Astrocyte of the spinal cord (primary cell): Measurements from ENCODE around the gene MBNL2.

Experiments
- DNase-seq: peaks from one replicate; pipeline ENCODE4 v3.0.0; 2011; ENCODE audit warnings: low read depth, low spot score
- H3K4me3 ChIP-seq: 2 replicates; pipeline ENCODE4 v1.5.1; 2011; ENCODE audit warnings: low read depth, mild to moderate bottlenecking, low read length, moderate library complexity
- in situ Hi-C: cut with HindIII; loops from 2 replicates; pipeline ENCODE4 v1.10.0; 2017; ENCODE audit warnings: low sequenced_read_pairs
- TF ChIP-seq, protein P1 (sequence below): IDR thresholded peaks from 2 replicates; pipeline ENCODE4 v1.5.1; 2012; ENCODE audit warnings: low read depth, mild to moderate bottlenecking, low read length, inconsistent platforms

The MBNL2 gene

DNA sequence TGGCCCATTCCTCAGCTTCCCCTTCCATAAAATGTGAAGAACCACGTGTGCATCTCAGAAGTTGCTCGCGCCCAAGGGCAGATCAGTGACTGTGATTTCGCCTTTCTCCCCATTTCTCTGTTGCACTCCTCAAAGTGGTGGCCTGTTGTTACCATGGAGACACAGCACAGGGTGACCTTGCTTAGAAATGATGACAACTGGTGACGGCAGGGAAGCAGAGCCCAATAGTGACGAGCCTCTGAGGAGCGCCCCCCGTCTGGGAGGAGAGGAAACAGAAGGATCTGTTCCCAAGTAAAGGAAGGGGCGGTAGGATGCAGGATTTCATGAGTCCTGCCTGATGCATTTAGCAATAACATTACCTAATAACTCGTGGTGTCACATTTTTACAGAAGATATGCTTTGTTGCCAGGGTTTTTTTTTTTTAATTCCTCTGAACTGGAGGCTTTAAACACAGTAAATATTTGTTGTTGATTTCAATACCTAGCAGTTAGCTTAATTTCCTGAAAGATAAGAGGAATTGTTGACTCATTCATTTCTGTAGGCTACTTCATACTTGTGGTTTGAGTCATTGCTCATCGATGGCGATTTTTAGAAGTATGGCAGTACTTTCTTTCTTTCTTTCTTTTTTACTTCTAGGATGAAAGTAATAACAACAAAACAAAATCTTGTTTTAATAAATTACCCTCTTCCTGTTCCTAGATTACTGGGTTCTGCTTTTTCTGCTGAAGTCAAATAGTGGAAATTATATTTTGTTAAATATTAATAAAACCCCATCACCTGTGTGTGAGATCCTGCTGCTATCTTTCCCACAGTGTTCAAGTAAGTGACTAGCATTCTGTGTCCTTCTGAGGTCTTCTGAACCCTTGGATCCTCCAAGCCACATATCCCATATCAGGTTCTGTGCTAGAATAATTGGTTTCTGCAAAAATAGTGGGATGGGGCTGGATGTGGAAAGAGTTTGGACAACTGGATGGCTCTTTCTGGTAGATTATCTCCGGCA lies 36.0 kb downstream of the MBNL2 start:
- in situ Hi-C loops = no loop called here
- TF ChIP-seq, protein P1, sequence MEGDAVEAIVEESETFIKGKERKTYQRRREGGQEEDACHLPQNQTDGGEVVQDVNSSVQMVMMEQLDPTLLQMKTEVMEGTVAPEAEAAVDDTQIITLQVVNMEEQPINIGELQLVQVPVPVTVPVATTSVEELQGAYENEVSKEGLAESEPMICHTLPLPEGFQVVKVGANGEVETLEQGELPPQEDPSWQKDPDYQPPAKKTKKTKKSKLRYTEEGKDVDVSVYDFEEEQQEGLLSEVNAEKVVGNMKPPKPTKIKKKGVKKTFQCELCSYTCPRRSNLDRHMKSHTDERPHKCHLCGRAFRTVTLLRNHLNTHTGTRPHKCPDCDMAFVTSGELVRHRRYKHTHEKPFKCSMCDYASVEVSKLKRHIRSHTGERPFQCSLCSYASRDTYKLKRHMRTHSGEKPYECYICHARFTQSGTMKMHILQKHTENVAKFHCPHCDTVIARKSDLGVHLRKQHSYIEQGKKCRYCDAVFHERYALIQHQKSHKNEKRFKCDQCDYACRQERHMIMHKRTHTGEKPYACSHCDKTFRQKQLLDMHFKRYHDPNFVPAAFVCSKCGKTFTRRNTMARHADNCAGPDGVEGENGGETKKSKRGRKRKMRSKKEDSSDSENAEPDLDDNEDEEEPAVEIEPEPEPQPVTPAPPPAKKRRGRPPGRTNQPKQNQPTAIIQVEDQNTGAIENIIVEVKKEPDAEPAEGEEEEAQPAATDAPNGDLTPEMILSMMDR = peak; percentile 20
- no peak overlapping the region for H3K4me3 ChIP-seq
- DNase-seq = peak; percentile 89

- in situ Hi-C loops = no loop called here
Observed at GRCh38 chr13:97258801-97259200, 36.7 kb downstream of the MBNL2 start.

GRCh38 chr13:97259410-97259797 lies 37.3 kb downstream of the MBNL2 start:
- no peak overlapping the region for H3K4me3 ChIP-seq
- DNase-seq = no peak
- TF ChIP-seq, protein P1 = no peak
- in situ Hi-C loops = no loop called here

More at GRCh38 chr13:97258801-97259200, 36.7 kb downstream of the MBNL2 start:
- TF ChIP-seq, protein P1 = no peak
- peak; percentile 44 for DNase-seq
- no peak overlapping the region for H3K4me3 ChIP-seq

GRCh38 chr13:97259798-97260714 lies 37.9 kb downstream of the MBNL2 start:
- H3K4me3 ChIP-seq = no peak overlapping the region
- DNase-seq = peak; percentile 64
- TF ChIP-seq, protein P1 = no peak
- in situ Hi-C loops = no loop called here

- TF ChIP-seq, protein P1 = no peak
- H3K4me3 ChIP-seq = no peak overlapping the region
- in situ Hi-C loops = no loop called here
- DNase-seq = no peak
Observed at GRCh38 chr13:97261254-97262005, 39.3 kb downstream of the MBNL2 start.

- no peak for DNase-seq
- in situ Hi-C loops = no loop called here
- TF ChIP-seq, protein P1 = no peak
- H3K4me3 ChIP-seq = no peak overlapping the region
Observed at GRCh38 chr13:97262058-97262457, 39.9 kb downstream of the MBNL2 start.
